ENCODE data around the gene TAF1B.
A peak's percentile ranks its signal among the peaks of the same experiment; 100 is the strongest.

Gene TAF1B

DNA sequence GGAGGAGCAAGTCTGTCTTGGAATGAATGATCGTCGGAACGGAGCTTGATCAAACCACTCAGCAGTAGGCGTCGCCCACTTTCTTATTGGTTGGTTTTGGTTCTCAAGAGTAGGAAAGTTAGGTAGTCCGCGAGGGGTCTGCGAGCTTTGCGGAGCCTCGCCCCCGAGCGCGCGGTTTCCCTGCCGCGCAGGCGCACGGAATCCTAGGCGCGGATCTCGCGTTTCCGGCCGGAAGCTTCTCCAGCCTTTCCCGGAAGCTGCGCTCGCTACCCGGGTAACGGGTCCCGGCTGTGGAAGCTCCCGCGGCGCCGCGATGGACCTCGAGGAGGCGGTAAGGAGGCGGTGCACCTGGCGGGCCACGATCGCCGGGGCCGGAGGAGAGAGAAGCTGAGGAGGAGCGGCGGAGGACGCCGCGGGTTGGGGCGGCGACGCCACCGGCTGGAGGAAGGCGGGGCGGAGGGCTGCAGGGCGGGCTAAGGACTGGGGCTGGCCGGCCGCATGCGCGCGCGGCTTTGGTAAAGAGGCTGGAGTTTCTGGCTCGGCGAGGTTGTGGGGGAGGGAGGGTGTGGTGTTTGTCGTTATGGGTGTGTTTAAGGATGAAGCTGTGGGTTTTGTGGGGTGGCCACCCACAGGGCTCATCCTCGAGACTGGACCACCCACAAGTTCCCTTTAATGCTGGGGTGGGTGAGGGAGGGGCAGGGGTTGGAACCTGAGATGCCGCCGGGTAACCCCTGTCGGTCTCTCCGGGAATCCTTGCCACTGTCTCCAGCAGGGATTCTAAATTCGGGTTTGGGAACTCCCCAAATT lies at the start of gene TAF1B:
TSS of gene TAF1B (plus strand) at position 246 of the 807 bp plus-strand sequence. CDS start at position 314, 68 bp downstream.
- H3K9me3 ChIP-seq (ENCODE audit: control insufficient read depth, low read length), result no peaks in the 10 kb centered on the region
- H3K27me3 ChIP-seq (replicated peaks; ENCODE audit: control insufficient read depth, insufficient read depth, low read length), result no peaks in the 10 kb centered on the region
- H3K4me1 ChIP-seq (ENCODE audit: control insufficient read depth, insufficient read depth, low read length), result peaks cover 8% of the 10 kb centered on the region
- DNase-seq (ENCODE audit: low read depth), result peak; percentile 96
- H3K36me3 ChIP-seq (ENCODE audit: control insufficient read depth, insufficient read depth, low read length, severe bottlenecking), result peaks cover 6% of the 10 kb centered on the region
- H3K9ac ChIP-seq (ENCODE audit: low read length), result peak within 1 kb of the TSS; percentile 94
- H3K4me3 ChIP-seq (ENCODE audit: low read length), result peak within 1 kb of the TSS; percentile 86

DNA sequence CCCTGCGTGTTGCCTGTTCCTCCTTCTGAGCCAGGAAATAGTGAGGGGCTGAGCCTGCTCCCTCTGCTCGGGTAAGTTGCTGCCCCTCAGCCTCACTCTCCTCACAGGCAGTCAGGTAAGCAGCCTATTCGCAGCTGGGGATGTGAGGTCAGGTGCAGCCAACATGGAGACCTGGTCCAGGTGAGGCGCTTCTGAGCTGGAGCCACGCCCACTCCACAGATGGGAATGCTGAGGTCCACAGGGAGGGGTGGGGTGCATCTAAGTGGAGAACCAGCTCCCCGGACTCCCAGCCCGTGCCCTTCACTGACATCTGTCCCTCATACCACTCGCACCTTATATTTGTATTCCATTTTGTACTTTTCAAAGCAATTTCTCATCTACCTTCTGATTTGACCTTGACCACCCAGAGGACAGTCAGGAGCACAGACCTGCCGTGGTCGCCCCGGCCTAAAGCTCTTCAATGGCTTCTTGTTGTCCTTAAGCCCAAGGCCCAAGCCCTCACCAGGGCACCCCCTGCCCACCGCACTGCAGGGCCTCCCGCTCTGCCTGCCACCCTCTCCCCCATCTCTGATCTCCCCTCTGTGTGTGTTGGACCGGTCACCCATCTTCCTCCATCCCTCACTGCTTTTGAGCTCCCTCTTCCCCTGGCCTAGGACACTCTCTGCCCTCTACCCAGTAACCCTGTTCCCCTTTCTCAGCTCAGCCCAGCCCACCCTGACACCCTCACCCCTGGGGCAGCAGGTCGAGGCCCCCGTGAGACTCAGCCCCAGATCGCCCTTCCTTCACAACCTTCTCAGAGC lies 49.2 kb upstream of the TAF1B start:
- no peaks in the 10 kb centered on the region for H3K27me3 ChIP-seq (replicated peaks; ENCODE audit: control insufficient read depth, insufficient read depth, low read length)

DNA sequence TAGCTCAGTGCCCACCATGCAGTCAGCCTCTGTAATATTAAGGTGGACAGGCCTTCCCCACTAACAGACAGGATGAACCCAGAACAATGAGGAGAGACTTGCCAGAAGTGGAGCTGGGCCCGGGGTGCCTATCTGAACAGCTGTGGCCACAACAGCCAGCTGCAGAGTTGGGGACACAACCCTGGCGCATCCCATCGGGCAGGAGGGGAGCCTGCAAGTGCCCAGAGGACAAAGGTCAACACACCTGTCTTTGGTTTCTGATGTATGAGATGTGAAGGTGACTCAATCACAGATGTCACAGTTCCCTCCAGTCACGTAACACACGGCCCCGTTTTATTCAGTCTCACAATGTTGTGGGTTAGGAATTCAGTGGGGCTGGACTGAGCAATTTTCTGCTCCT lies 48.2 kb upstream of the TAF1B start:
- no peaks in the 10 kb centered on the region for H3K27me3 ChIP-seq (replicated peaks; ENCODE audit: control insufficient read depth, insufficient read depth, low read length)
- no peaks in the 10 kb centered on the region for H3K36me3 ChIP-seq (ENCODE audit: control insufficient read depth, insufficient read depth, low read length, severe bottlenecking)
- H3K4me3 ChIP-seq (ENCODE audit: low read length), result no peak overlapping the region
- no peaks in the 10 kb centered on the region for H3K9me3 ChIP-seq (ENCODE audit: control insufficient read depth, low read length)
- no peak overlapping the region for H3K9ac ChIP-seq (ENCODE audit: low read length)
- DNase-seq (ENCODE audit: low read depth), result no peak
- peaks cover 19% of the 10 kb centered on the region for H3K4me1 ChIP-seq (ENCODE audit: control insufficient read depth, insufficient read depth, low read length)

More for the DNA sequence above, 49.2 kb upstream of the TAF1B start:
- Histone ChIP-seq H3K4me1 (ENCODE audit: control insufficient read depth, insufficient read depth, low read length) (peaks cover 9% of the 10 kb centered on the region), H3K4me3 (ENCODE audit: low read length) (no peak overlapping the region), H3K9me3 (ENCODE audit: control insufficient read depth, low read length) (no peaks in the 10 kb centered on the region), H3K36me3 (ENCODE audit: control insufficient read depth, insufficient read depth, low read length, severe bottlenecking) (no peaks in the 10 kb centered on the region), H3K9ac (ENCODE audit: low read length) (no peak overlapping the region)
- DNase-seq (ENCODE audit: low read depth), result no peak

DNA sequence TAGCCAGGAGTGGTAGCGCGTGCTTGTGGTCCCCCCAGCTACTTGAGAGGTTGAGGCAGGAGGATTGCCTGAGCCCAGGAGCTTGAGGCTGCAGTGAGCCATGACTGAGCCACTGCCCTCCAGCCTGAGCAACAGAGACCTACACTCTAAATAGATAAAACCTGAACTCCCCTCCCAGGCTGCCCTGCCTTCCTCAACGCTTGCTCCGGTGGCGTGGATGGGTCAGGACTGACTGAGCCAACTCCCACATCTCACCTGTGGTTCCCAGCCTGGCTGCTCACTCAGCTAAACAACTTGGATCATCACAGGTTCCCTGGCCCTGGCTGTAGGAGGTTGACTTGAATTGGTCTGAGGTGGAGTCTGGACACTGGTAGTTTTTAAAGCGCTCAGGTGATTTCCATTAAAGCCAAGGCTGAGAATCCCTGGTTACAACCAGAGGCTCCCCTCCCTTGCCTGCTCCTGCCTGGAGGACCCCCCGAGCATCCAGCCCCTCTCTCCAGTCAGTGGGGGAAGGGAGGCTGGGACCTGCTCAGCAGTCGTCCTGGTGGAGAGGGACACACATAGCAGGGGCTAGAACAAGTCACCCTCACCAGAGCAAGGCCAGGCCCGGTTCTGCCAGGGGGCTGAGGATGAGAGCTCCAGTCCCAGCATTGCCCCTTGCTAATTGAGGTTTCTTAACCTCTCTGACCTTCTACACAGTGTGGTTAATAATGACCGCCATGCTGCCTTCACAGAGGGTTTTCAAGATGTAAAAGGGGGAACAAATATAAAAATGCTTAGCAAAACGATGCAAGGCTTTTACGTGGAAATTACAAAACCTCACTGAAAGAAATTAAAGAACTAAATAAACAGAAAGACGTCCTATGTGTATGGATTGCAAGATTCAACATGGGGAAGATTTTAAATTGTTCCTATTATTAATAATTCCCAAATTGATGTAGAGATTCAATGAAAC lies 46.9 kb upstream of the TAF1B start:
- no peaks in the 10 kb centered on the region for H3K27me3 ChIP-seq (replicated peaks; ENCODE audit: control insufficient read depth, insufficient read depth, low read length)
- no peaks in the 10 kb centered on the region for H3K9me3 ChIP-seq (ENCODE audit: control insufficient read depth, low read length)
- H3K4me1 ChIP-seq (ENCODE audit: control insufficient read depth, insufficient read depth, low read length), result peaks cover 28% of the 10 kb centered on the region
- no peak for DNase-seq (ENCODE audit: low read depth)
- H3K9ac ChIP-seq (ENCODE audit: low read length), result no peak overlapping the region
- no peaks in the 10 kb centered on the region for H3K36me3 ChIP-seq (ENCODE audit: control insufficient read depth, insufficient read depth, low read length, severe bottlenecking)
- H3K4me3 ChIP-seq (ENCODE audit: low read length), result no peak overlapping the region

DNA sequence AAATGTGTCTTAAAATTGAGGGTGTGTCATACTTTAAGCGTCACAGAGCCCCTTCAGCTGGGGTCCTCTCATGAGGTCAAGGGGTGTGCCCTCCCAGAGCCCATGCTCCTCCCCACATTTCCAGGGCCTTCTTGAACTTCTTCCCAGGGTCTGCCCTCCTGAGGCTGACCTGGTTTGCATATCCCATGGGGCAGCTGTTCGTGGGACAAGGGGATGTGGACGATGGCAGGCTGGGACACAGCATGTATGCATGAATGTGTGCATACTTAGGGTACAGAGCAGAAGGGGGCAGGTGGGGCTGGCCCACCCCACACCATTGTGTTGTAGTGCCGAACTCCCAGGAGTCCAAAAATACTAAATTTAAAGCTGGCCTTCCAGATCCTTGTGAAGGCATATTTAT lies 46.2 kb upstream of the TAF1B start:
- peaks cover 29% of the 10 kb centered on the region for H3K4me1 ChIP-seq (ENCODE audit: control insufficient read depth, insufficient read depth, low read length)
- DNase-seq (ENCODE audit: low read depth), result no peak
- no peaks in the 10 kb centered on the region for H3K9me3 ChIP-seq (ENCODE audit: control insufficient read depth, low read length)
- H3K27me3 ChIP-seq (replicated peaks; ENCODE audit: control insufficient read depth, insufficient read depth, low read length), result no peaks in the 10 kb centered on the region
- H3K9ac ChIP-seq (ENCODE audit: low read length), result no peak overlapping the region
- no peak overlapping the region for H3K4me3 ChIP-seq (ENCODE audit: low read length)
- H3K36me3 ChIP-seq (ENCODE audit: control insufficient read depth, insufficient read depth, low read length, severe bottlenecking), result no peaks in the 10 kb centered on the region

DNA sequence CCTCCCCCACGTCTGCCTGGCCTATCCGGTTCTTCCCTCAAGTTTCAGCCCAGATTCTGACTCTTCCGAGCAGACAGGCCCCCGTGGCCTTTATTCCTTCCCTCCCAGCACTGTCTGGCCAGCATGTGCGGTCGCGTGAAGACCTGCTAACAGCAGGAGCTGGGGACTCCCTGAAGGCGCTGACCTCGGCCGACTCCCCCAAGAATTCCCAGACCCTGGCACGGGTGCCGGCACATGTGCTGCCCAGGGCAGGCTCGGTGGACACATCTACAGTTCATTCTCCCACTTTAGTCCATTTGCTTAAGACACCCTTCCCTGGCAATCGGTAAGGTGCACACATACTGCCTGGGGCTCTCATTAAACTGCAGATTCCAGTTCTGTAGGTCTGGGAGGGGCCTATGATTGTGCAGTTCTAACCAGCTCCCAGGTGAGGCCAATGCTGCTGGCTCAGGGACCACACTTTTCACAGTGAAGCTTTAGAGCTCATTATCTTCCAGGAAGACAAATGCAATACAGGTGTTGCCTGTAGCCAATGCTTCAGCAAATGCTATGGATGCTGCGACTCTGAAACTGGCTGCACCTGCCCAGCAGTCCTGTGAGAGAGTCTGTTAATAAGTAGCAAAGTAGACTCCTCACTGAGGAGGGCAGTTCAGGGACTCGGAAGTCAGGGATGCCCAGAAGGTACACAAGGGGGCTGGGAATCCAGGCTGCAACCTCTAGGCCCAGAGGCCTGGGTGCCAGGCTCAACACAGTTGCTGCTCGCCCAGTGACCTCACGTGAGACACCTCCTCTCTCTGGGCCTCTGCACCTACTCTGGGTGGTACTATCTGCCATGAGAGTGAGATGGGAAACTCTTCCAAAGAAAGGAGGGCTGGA lies 45.4 kb upstream of the TAF1B start:
- Histone ChIP-seq H3K4me1 (ENCODE audit: control insufficient read depth, insufficient read depth, low read length) (peaks cover 37% of the 10 kb centered on the region), H3K27me3 (replicated peaks; ENCODE audit: control insufficient read depth, insufficient read depth, low read length) (no peaks in the 10 kb centered on the region), H3K9me3 (ENCODE audit: control insufficient read depth, low read length) (no peaks in the 10 kb centered on the region), H3K9ac (ENCODE audit: low read length) (no peak overlapping the region), H3K4me3 (ENCODE audit: low read length) (no peak overlapping the region), H3K36me3 (ENCODE audit: control insufficient read depth, insufficient read depth, low read length, severe bottlenecking) (no peaks in the 10 kb centered on the region)
- DNase-seq (ENCODE audit: low read depth), result no peak

DNA sequence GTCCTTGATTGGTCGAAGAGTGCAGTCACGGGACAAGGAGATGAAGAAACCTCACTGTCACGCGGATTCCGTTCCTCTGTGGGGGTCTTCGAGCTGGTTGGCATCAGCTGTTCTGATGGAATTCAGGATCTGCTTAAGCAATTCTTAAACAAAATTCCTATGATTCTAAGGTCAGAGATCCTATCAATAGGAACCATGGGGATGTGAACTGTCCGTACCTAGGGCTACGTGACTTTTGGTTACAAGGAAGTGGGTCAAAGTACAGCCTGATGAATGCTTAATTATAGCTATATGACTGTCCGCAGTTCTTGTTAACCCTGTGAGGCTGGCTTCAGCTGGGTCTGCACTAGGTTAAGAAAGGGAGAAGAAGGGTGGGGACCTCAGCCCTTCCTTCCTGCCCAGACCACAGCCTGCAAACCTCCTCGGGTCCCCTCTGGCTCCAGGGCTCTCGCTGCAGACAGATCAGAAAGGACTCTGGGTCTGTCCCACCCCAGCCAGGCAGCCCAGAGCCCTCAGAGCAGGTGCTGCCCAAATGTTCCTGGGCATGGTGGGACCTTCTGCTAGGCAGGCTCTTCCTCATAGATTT lies 44.2 kb upstream of the TAF1B start:
- Histone ChIP-seq H3K4me1 (ENCODE audit: control insufficient read depth, insufficient read depth, low read length) (peaks cover 45% of the 10 kb centered on the region), H3K9ac (ENCODE audit: low read length) (no peak overlapping the region), H3K36me3 (ENCODE audit: control insufficient read depth, insufficient read depth, low read length, severe bottlenecking) (no peaks in the 10 kb centered on the region), H3K27me3 (replicated peaks; ENCODE audit: control insufficient read depth, insufficient read depth, low read length) (no peaks in the 10 kb centered on the region), H3K4me3 (ENCODE audit: low read length) (no peak overlapping the region), H3K9me3 (ENCODE audit: control insufficient read depth, low read length) (no peaks in the 10 kb centered on the region)
- no peak for DNase-seq (ENCODE audit: low read depth)

DNA sequence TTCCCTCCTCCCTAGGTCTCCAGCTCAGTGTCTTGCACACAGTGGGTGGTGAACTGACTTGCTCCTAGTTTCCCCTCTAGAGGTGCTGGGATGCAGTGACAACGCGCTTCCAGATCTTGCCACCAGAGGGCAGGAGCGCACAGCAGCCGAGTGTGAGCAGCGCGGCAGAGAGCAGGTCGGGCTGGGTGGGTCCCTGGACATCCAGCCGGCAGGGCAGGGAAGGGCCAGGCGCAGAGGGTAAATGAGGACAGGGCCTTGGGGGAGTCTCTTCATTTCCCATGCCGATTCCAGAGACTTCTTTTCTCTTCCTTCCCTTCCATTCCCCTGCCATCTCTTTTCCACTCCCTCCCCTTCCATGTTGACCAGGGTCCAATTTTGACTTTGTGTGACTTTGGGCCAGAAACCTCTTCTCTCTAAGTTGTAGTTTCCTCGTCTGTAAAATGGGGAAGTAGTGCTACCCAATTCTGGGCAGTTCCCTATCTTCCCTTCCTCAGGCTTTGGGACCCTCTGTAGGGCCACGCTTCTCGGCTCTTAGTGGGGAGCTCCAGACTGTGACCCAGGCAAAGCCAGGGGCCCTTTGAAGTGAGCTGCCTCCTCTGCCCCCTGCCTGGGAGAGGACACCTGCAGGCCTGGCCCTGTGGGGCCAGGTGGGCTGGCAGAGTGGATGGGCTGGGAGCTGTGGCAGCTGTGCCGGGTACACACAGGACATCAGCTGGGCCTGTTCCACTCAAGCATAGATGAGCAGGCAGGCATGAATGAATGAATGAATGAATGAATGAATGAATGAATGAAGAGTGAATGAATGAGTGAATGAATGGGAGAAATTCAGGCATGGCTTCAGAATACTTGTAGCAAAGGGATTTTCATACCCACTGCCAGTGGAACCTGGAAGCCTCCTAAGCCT lies 43.3 kb upstream of the TAF1B start:
- no peaks in the 10 kb centered on the region for H3K9me3 ChIP-seq (ENCODE audit: control insufficient read depth, low read length)
- H3K27me3 ChIP-seq (replicated peaks; ENCODE audit: control insufficient read depth, insufficient read depth, low read length), result no peaks in the 10 kb centered on the region
- peak; percentile 93 for DNase-seq (ENCODE audit: low read depth)
- H3K36me3 ChIP-seq (ENCODE audit: control insufficient read depth, insufficient read depth, low read length, severe bottlenecking), result no peaks in the 10 kb centered on the region
- H3K4me3 ChIP-seq (ENCODE audit: low read length), result no peak overlapping the region
- H3K4me1 ChIP-seq (ENCODE audit: control insufficient read depth, insufficient read depth, low read length), result peaks cover 47% of the 10 kb centered on the region
- peak overlapping the region; percentile 74 for H3K9ac ChIP-seq (ENCODE audit: low read length)

DNA sequence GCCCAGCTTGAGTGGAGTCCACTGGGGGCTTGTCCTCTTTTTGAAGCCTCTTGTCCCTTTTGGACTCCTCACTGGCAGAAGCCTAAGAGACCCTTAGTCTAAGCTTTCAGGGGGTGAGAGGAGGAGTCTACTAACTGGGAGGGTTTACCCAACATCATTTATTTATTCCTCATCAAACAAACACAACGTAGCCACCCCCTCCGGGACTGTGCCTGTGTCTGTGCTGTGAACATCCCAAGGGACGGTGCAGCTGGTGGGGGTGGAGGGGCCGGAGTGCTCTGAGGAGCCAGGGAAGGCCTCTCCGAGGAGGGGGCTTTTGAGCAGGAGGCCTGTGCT lies 42.7 kb upstream of the TAF1B start:
- H3K27me3 ChIP-seq (replicated peaks; ENCODE audit: control insufficient read depth, insufficient read depth, low read length), result no peaks in the 10 kb centered on the region
- H3K36me3 ChIP-seq (ENCODE audit: control insufficient read depth, insufficient read depth, low read length, severe bottlenecking), result no peaks in the 10 kb centered on the region
- H3K9ac ChIP-seq (ENCODE audit: low read length), result peak overlapping the region; percentile 74
- peaks cover 53% of the 10 kb centered on the region for H3K4me1 ChIP-seq (ENCODE audit: control insufficient read depth, insufficient read depth, low read length)
- DNase-seq (ENCODE audit: low read depth), result no peak
- peak overlapping the region; percentile 52 for H3K4me3 ChIP-seq (ENCODE audit: low read length)
- H3K9me3 ChIP-seq (ENCODE audit: control insufficient read depth, low read length), result no peaks in the 10 kb centered on the region

Measured in adipocyte (in vitro differentiated cells).